HepG2 (cell line): ENCODE data around the gene ACSS2.

ENCODE experiments used
- BCL3 ChIP-seq: sonication (generic); formaldehyde crosslinking; IDR thresholded peaks from 2 replicates; pipeline ENCODE4 v1.5.1; 2020; ENCODE audit warnings: mild to moderate bottlenecking, missing genetic modification reagents, moderate library complexity
- CTCF ChIP-seq: sonication (generic); formaldehyde crosslinking; IDR thresholded peaks from 2 replicates; pipeline ENCODE4 v1.5.0; 2020; ENCODE audit warnings: mild to moderate bottlenecking, missing genetic modification reagents, moderate library complexity
- EZH2 ChIP-seq: conservative IDR thresholded peaks from 2 replicates; pipeline ENCODE4 v1.6.1; 2012; ENCODE audit warnings: mild to moderate bottlenecking, low read depth, low read length, moderate library complexity
- HCFC1 ChIP-seq: fragments of 150-350 bp; IDR thresholded peaks from 2 replicates; pipeline ENCODE4 v1.6.1; 2014; ENCODE audit warnings: low read depth, low read length
- MAX ChIP-seq: IDR thresholded peaks from 2 replicates; pipeline ENCODE4 v1.6.1; 2012; ENCODE audit warnings: inconsistent platforms
- SATB2 ChIP-seq: sonication (generic); formaldehyde crosslinking; IDR thresholded peaks from 2 replicates; pipeline ENCODE4 v1.5.0; 2020; ENCODE audit warnings: missing genetic modification reagents
- SUZ12 ChIP-seq: fragments of 150-350 bp; IDR thresholded peaks from 2 replicates; pipeline ENCODE4 v1.6.1; 2014; ENCODE audit warnings: low read depth, low read length
- ZBTB33 ChIP-seq: sonication (generic); formaldehyde crosslinking; IDR thresholded peaks from 2 replicates; pipeline ENCODE4 v1.4.0; 2020; ENCODE audit warnings: missing genetic modification reagents
- ZFP37 ChIP-seq: sonication (generic); formaldehyde crosslinking; IDR thresholded peaks from 2 replicates; pipeline ENCODE4 v1.4.0; 2020; ENCODE audit warnings: missing genetic modification reagents, borderline replicate concordance
- ZNF274 ChIP-seq: sonication (generic); formaldehyde crosslinking; IDR thresholded peaks from 2 replicates; pipeline ENCODE4 v1.5.1; 2020; ENCODE audit warnings: mild to moderate bottlenecking, missing genetic modification reagents

- no peak for TF ChIP-seq ZFP37
- no peak for TF ChIP-seq EZH2
- no peak for TF ChIP-seq SUZ12
- TF ChIP-seq HCFC1 = no peak
- TF ChIP-seq BCL3 = no peak
- no peak for TF ChIP-seq MAX
- no peak for TF ChIP-seq ZBTB33 (CRISPR knock-in tag)
- no peak for TF ChIP-seq CTCF (CRISPR knock-in tag)
- no peak for TF ChIP-seq SATB2
- TF ChIP-seq ZNF274 = no peak
These were observed 27.8 kb upstream of the ACSS2 start for GRCh38 chr20:34848597-34848996.
